GM12865 (cell line): ENCODE measurements around the gene PFKFB2.

ENCODE experiments used
- DNase-seq: peaks from one replicate; pipeline ENCODE4 v3.0.0; 2010; ENCODE audit warnings: low read depth
- H3K4me3 ChIP-seq: 2 replicates; pipeline ENCODE4 v1.5.1; 2011; ENCODE audit warnings: mild to moderate bottlenecking, low read depth, low read length, control low read depth
- CTCF ChIP-seq: IDR thresholded peaks from 2 replicates; pipeline ENCODE4 v1.5.1; 2011; ENCODE audit warnings: low read length, control low read depth, low read depth, inconsistent platforms; ENCODE audit not compliant: insufficient read depth; ENCODE audit errors: missing control alignments

The PFKFB2 gene

DNA sequence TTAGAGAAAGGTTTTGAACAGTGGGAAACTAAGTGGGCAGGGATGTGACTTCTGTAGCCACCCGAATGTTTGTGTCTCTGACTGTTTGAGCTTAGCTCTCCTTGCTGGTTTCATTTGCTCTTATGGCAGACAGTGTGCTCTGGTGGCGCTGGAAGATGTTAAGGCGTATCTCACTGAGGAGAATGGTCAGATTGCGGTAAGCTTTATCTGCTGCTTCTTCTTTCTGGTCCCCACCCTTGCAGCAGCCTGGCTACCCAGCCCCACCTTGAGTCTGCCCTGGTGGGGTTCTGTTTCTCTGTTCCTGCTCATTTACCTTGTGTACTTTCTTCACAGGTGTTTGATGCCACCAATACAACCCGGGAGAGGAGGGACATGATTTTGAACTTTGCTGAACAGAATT is 9.9 kb downstream of the PFKFB2 start:
- no peak for TF ChIP-seq CTCF
- no peak overlapping the region for H3K4me3 ChIP-seq
- DNase-seq: no peak

- no peak for TF ChIP-seq CTCF
- H3K4me3 ChIP-seq: no peak overlapping the region
- no peak for DNase-seq
Observed at GRCh38 chr1:207064561-207064960, 11.5 kb downstream of the PFKFB2 start.

DNA sequence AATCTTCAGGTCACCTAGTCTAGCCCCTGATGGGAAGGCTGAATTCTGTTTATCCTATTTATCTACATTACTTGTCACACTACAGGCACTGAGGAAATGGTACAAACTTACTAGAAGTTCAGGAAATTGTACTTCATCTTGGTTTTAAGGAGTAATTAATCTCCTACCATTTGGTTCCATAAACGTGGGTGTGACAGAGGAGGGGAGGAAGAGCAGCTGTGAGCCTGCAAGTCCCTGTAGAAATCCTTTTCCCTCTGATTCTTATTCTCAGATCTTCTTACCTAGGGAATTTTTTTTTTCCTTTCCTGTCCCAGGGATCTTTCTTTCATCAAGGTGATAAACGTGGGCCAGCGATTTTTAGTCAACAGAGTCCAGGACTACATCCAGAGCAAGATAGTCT is 14.1 kb downstream of the PFKFB2 start:
- no peak for TF ChIP-seq CTCF
- H3K4me3 ChIP-seq: no peak overlapping the region
- no peak for DNase-seq

- no peak for TF ChIP-seq CTCF
- no peak for DNase-seq
- H3K4me3 ChIP-seq: no peak overlapping the region
Observed at GRCh38 chr1:207067665-207068064, 14.6 kb downstream of the PFKFB2 start.

- H3K4me3 ChIP-seq: no peak overlapping the region
- no peak for TF ChIP-seq CTCF
- DNase-seq: no peak
Observed at GRCh38 chr1:207069061-207069460, 16.0 kb downstream of the PFKFB2 start.

DNA sequence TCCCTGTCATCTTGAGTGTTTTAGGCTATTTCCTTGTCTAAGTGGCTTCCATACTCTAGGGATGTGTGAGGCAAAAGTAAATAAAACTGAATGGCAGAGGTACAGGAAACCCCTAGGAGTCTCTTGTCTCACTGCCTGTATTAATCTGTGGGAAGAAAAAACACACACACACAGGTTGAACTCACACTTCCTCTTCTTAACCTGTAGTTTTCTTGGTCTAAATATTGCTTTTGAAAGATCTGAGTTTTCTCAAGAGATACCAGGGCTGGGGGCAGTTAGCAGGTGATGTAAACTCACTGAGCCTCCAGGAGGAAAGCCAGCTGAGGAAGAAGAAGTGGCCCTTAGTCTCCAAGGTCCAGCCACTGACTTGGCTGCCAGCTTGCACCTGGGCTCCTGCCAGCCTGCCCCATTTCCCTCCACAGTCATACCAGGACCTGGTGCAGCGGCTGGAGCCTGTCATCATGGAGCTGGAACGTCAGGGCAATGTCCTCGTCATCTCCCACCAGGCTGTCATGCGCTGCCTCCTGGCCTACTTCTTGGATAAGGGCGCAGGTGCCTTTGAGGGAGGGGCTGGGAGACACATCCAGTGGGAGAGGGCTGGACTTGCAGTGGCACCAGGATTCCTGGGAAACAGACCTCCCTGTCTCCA is 16.9 kb downstream of the PFKFB2 start:
- no peak overlapping the region for H3K4me3 ChIP-seq
- no peak for TF ChIP-seq CTCF
- peak; percentile 54 for DNase-seq

- H3K4me3 ChIP-seq: no peak overlapping the region
- no peak for TF ChIP-seq CTCF
- peak; percentile 30 for DNase-seq
Observed at GRCh38 chr1:207070811-207071210, 17.7 kb downstream of the PFKFB2 start.
